Activated T-helper 9 cell treated with anti-CD3 and anti-CD28 coated beads, Interleukin-2, amount 50 U/mL, for 16 hours (primary cell): Measurements from ENCODE around the gene GPR162.

Experiments
- DNase-seq: peaks from one replicate; pipeline ENCODE4 v3.0.0-alpha.2; 2020; ENCODE audit warnings: low read depth

GPR162 gene

GRCh38 chr12:6837370-6838060, 15.9 kb downstream of the GPR162 start:
- DNase-seq = no peak

GRCh38 chr12:6838854-6839253, 17.2 kb downstream of the GPR162 start:
- no peak for DNase-seq

GRCh38 chr12:6839482-6840201, 18.0 kb downstream of the GPR162 start:
- no peak for DNase-seq

- no peak for DNase-seq
These were observed 18.7 kb downstream of the GPR162 start for GRCh38 chr12:6840330-6840729.

GRCh38 chr12:6840761-6841515, 19.3 kb downstream of the GPR162 start, which contains the start of gene GNB3:
Gene GNB3, plus strand, starts transcription at chr12:6840925. Its CDS starts 363 bp downstream, at chr12:6841288.
- no peak for DNase-seq

GRCh38 chr12:6842075-6842474, 20.5 kb downstream of the GPR162 start:
- no peak for DNase-seq

- DNase-seq = no peak
These were observed 21.7 kb downstream of the GPR162 start for GRCh38 chr12:6843118-6843902.

GRCh38 chr12:6845395-6845794, 23.8 kb downstream of the GPR162 start:
- DNase-seq = no peak

GRCh38 chr12:6846316-6846869, 24.8 kb downstream of the GPR162 start:
- no peak for DNase-seq

- DNase-seq = no peak
These were observed 26.1 kb downstream of the GPR162 start for GRCh38 chr12:6847676-6848075.

- no peak for DNase-seq
These were observed 27.8 kb downstream of the GPR162 start for GRCh38 chr12:6849427-6849826.

GRCh38 chr12:6849976-6850560, 28.4 kb downstream of the GPR162 start:
- no peak for DNase-seq

GRCh38 chr12:6850796-6851152, 29.2 kb downstream of the GPR162 start:
- no peak for DNase-seq

- DNase-seq = peak; percentile 82
These were observed 29.7 kb downstream of the GPR162 start, which contains the start of gene CDCA3 for GRCh38 chr12:6851153-6851920. Gene CDCA3, minus strand, starts transcription at chr12:6851286. Its CDS starts 334 bp downstream, at chr12:6850952.

GRCh38 chr12:6851921-6852650, 30.5 kb downstream of the GPR162 start, which contains the start of gene USP5:
Gene USP5, plus strand, starts transcription at chr12:6852150. Its CDS starts 30 bp downstream, at chr12:6852180.
- peak; percentile 97 for DNase-seq

- peak; percentile 48 for DNase-seq
These were observed 31.2 kb downstream of the GPR162 start for GRCh38 chr12:6852651-6853354.

- DNase-seq = no peak
These were observed 32.0 kb downstream of the GPR162 start for GRCh38 chr12:6853626-6854025.

GRCh38 chr12:6854036-6854435, 32.4 kb downstream of the GPR162 start:
- DNase-seq = no peak

- no peak for DNase-seq
These were observed 33.7 kb downstream of the GPR162 start for GRCh38 chr12:6855322-6855721.
